Measurements from ENCODE around the gene LRRC75B.
A peak's percentile ranks its signal among the peaks of the same experiment; 100 is the strongest.
"Not testable (repeated sequence)": the region's sequence is repeated elsewhere in the genome, so short reads cannot be mapped to it uniquely, and the experiment has no call there.

The LRRC75B gene

GRCh38 chr22:24595228-24595627 lies 2.4 kb upstream of the LRRC75B start:
- no peak for DNase-seq (ENCODE audit: low spot score in 2 of 2)
- Mint-ChIP-seq H3K4me3 (no peak overlapping the region), H3K36me3 (no peaks in the 10 kb centered on the region), H3K9me3 (no peaks in the 10 kb centered on the region), H3K27me3 (no peaks in the 10 kb centered on the region), H3K4me1 (peaks cover 2% of the 10 kb centered on the region), H3K27ac (no peak overlapping the region)
- no peak for ATAC-seq (ENCODE audit: low read depth)

- Mint-ChIP-seq H3K27me3 (no peaks in the 10 kb centered on the region), H3K27ac (no peak overlapping the region), H3K4me3 (no peak overlapping the region), H3K4me1 (peaks cover 2% of the 10 kb centered on the region), H3K36me3 (no peaks in the 10 kb centered on the region), H3K9me3 (no peaks in the 10 kb centered on the region)
- no peak for DNase-seq (ENCODE audit: low spot score in 2 of 2)
- ATAC-seq (ENCODE audit: low read depth) = no peak
These were observed 1.8 kb upstream of the LRRC75B start for GRCh38 chr22:24594569-24595120.

GRCh38 chr22:24593836-24594568 lies 1.1 kb upstream of the LRRC75B start:
- Mint-ChIP-seq H3K4me3 (peak overlapping the region; percentile 5), H3K4me1 (peaks cover 2% of the 10 kb centered on the region), H3K27ac (no peak overlapping the region), H3K9me3 (no peaks in the 10 kb centered on the region), H3K36me3 (no peaks in the 10 kb centered on the region), H3K27me3 (no peaks in the 10 kb centered on the region)
- ATAC-seq (ENCODE audit: low read depth) (no peak), DNase-seq (ENCODE audit: low spot score in 2 of 2) (no peak)

- H3K27me3 Mint-ChIP-seq; H3K27ac Mint-ChIP-seq; H3K4me1 Mint-ChIP-seq; H3K36me3 Mint-ChIP-seq; H3K9me3 Mint-ChIP-seq; ATAC-seq (ENCODE audit: low read depth); DNase-seq (ENCODE audit: low spot score in 2 of 2): not testable (repeated sequence)
- peak overlapping the region; percentile 71 for H3K4me3 Mint-ChIP-seq
These were observed 624 bp upstream of the LRRC75B start for GRCh38 chr22:24593559-24593835.

GRCh38 chr22:24592058-24592850 lies 619 bp downstream of the LRRC75B start:
- Mint-ChIP-seq H3K4me3 (peak overlapping the region; percentile 82), H3K9me3 (no peaks in the 10 kb centered on the region), H3K4me1 (peaks cover 2% of the 10 kb centered on the region), H3K27ac (no peak overlapping the region), H3K27me3 (no peaks in the 10 kb centered on the region), H3K36me3 (no peaks in the 10 kb centered on the region)
- DNase-seq (ENCODE audit: low spot score in 2 of 2) (no peak), ATAC-seq (ENCODE audit: low read depth) (peak; percentile 47)

GRCh38 chr22:24591286-24591830 lies 1.5 kb downstream of the LRRC75B start:
- no peaks in the 10 kb centered on the region for H3K9me3 Mint-ChIP-seq
- no peaks in the 10 kb centered on the region for H3K27me3 Mint-ChIP-seq
- H3K27ac Mint-ChIP-seq = no peak overlapping the region
- DNase-seq (ENCODE audit: low spot score in 2 of 2) (no peak), ATAC-seq (ENCODE audit: low read depth) (no peak)
- H3K36me3 Mint-ChIP-seq = no peaks in the 10 kb centered on the region
- peaks cover 2% of the 10 kb centered on the region for H3K4me1 Mint-ChIP-seq
- H3K4me3 Mint-ChIP-seq = no peak overlapping the region

GRCh38 chr22:24590596-24591173 lies 2.2 kb downstream of the LRRC75B start:
- Mint-ChIP-seq H3K36me3 (no peaks in the 10 kb centered on the region), H3K9me3 (no peaks in the 10 kb centered on the region), H3K27ac (no peak overlapping the region)

GRCh38 chr22:24589518-24590030 lies 3.3 kb downstream of the LRRC75B start:
- Mint-ChIP-seq H3K9me3 (no peaks in the 10 kb centered on the region), H3K4me3 (no peak overlapping the region), H3K36me3 (no peaks in the 10 kb centered on the region), H3K27ac (no peak overlapping the region), H3K4me1 (peaks cover 2% of the 10 kb centered on the region), H3K27me3 (no peaks in the 10 kb centered on the region)
- DNase-seq (ENCODE audit: low spot score in 2 of 2) = no peak
- ATAC-seq (ENCODE audit: low read depth) = no peak

More at GRCh38 chr22:24590596-24591173, 2.2 kb downstream of the LRRC75B start:
- no peaks in the 10 kb centered on the region for H3K27me3 Mint-ChIP-seq
- no peak overlapping the region for H3K4me3 Mint-ChIP-seq
- H3K4me1 Mint-ChIP-seq = peaks cover 2% of the 10 kb centered on the region
- no peak for ATAC-seq (ENCODE audit: low read depth)
- no peak for DNase-seq (ENCODE audit: low spot score in 2 of 2)

- Mint-ChIP-seq H3K27ac (no peak overlapping the region), H3K9me3 (no peaks in the 10 kb centered on the region), H3K4me1 (peaks cover 2% of the 10 kb centered on the region), H3K4me3 (no peak overlapping the region), H3K27me3 (no peaks in the 10 kb centered on the region), H3K36me3 (no peaks in the 10 kb centered on the region)
- ATAC-seq (ENCODE audit: low read depth) (no peak), DNase-seq (ENCODE audit: low spot score in 2 of 2) (no peak)
These were observed 4.0 kb downstream of the LRRC75B start for GRCh38 chr22:24588757-24589481.

GRCh38 chr22:24588381-24588756 lies 4.5 kb downstream of the LRRC75B start:
- no peak overlapping the region for H3K4me3 Mint-ChIP-seq
- H3K9me3 Mint-ChIP-seq = no peaks in the 10 kb centered on the region
- no peak overlapping the region for H3K27ac Mint-ChIP-seq
- no peaks in the 10 kb centered on the region for H3K36me3 Mint-ChIP-seq
- H3K4me1 Mint-ChIP-seq = peaks cover 2% of the 10 kb centered on the region
- ATAC-seq (ENCODE audit: low read depth) (no peak), DNase-seq (ENCODE audit: low spot score in 2 of 2) (no peak)
- no peaks in the 10 kb centered on the region for H3K27me3 Mint-ChIP-seq

GRCh38 chr22:24587948-24588347 lies 4.9 kb downstream of the LRRC75B start:
- Mint-ChIP-seq H3K27ac (no peak overlapping the region), H3K9me3 (no peaks in the 10 kb centered on the region), H3K27me3 (no peaks in the 10 kb centered on the region), H3K36me3 (no peaks in the 10 kb centered on the region), H3K4me3 (no peak overlapping the region), H3K4me1 (peaks cover 2% of the 10 kb centered on the region)
- ATAC-seq (ENCODE audit: low read depth) = no peak
- DNase-seq (ENCODE audit: low spot score in 2 of 2) = no peak

- H3K9me3 Mint-ChIP-seq = no peaks in the 10 kb centered on the region
- ATAC-seq (ENCODE audit: low read depth) (no peak), DNase-seq (ENCODE audit: low spot score in 2 of 2) (no peak)
- H3K4me3 Mint-ChIP-seq = no peak overlapping the region
- no peaks in the 10 kb centered on the region for H3K27me3 Mint-ChIP-seq
- H3K36me3 Mint-ChIP-seq = no peaks in the 10 kb centered on the region
- H3K27ac Mint-ChIP-seq = no peak overlapping the region
- H3K4me1 Mint-ChIP-seq = peaks cover under 1% of the 10 kb centered on the region
These were observed 5.6 kb downstream of the LRRC75B start for GRCh38 chr22:24587251-24587650.

- H3K36me3 Mint-ChIP-seq = no peaks in the 10 kb centered on the region
- ATAC-seq (ENCODE audit: low read depth) (no peak), DNase-seq (ENCODE audit: low spot score in 2 of 2) (no peak)
- H3K4me3 Mint-ChIP-seq = no peak overlapping the region
- no peaks in the 10 kb centered on the region for H3K4me1 Mint-ChIP-seq
- no peaks in the 10 kb centered on the region for H3K9me3 Mint-ChIP-seq
- no peaks in the 10 kb centered on the region for H3K27me3 Mint-ChIP-seq
- H3K27ac Mint-ChIP-seq = no peak overlapping the region
These were observed 6.8 kb downstream of the LRRC75B start for GRCh38 chr22:24585927-24586546.
